ENCODE results near the gene STXBP6. TPM values are rescaled to one million over a fixed set of nuclear protein-coding genes. Genes with fewer than 3 reads are reported as not detected.

STXBP6 gene
- total and polyA plus RNA-seq, 10 of the 15 experiments (the other 5 are each of a cell fraction or from before 2014, with no cell fraction given) = 1.2 to 47.3 (median 1.9) TPM

GRCh38 chr14:24990773-24991172, 59.2 kb downstream of the STXBP6 start:
- intact Hi-C loops (cut with micrococcal nuclease; ENCODE audit: unreplicated experiment) (loop anchor here (5.0 kb wide), 1 partner anchor 183 kb away; no protein-coding TSS in a partner anchor), in situ Hi-C loops (cut with MboI) (no loop called here)
- no peak overlapping the region for H3K4me2 ChIP-seq (ENCODE audit: control insufficient read depth, insufficient read depth)
- H2AFZ ChIP-seq (ENCODE audit: control insufficient read depth, low read depth, low read length) = no peak overlapping the region
- H3K4me1 ChIP-seq (ENCODE audit: control insufficient read depth, insufficient read depth, low read length) = no peaks in the 10 kb centered on the region; the same call in 1 of the 2 replicates
- DNase-seq (ENCODE audit: low read depth, low spot score) = no peak
- no peaks in the 10 kb centered on the region for H3K27me3 ChIP-seq (replicated peaks in 1 of 2; ENCODE audit: control insufficient read depth in 2 of 2, insufficient read depth in 2 of 2, low read length in 1 of 2)
- FAIRE-seq = no peak
- TF ChIP-seq DPF2 (IDR thresholded peaks at IDR 0.05) = no peak
- no peak for TF ChIP-seq NRF1 (conservative IDR thresholded peaks at IDR 0.05; ENCODE audit: low read depth, low read length)
- no peak for TF ChIP-seq MYC (IDR thresholded peaks at IDR 0.05; ENCODE audit: insufficient read depth, insufficient read length, insufficient replicate concordance, low read length, severe bottlenecking)
- TF ChIP-seq MYB (IDR thresholded peaks at IDR 0.05; ENCODE audit: borderline replicate concordance, low read depth, low read length) = no peak
- TF ChIP-seq POLR2AphosphoS5 (IDR thresholded peaks at IDR 0.05; ENCODE audit: low read length) = no peak
- no peak for TF ChIP-seq REST (IDR thresholded peaks at IDR 0.05; ENCODE audit: low read depth, low read length)
- no peak for TF ChIP-seq HSF1 (IDR thresholded peaks at IDR 0.05; ENCODE audit: low read depth, low read length)
- TF ChIP-seq ZZZ3 (IDR thresholded peaks at IDR 0.05; ENCODE audit: control insufficient read depth, insufficient read length, low read depth) = no peak
- TF ChIP-seq PML (IDR thresholded peaks at IDR 0.05; ENCODE audit: low read length) = no peak
- no peak for TF ChIP-seq ESRRA (IDR thresholded peaks at IDR 0.05; ENCODE audit: low read length)
- no peak for TF ChIP-seq PBX3 (IDR thresholded peaks at IDR 0.05; ENCODE audit: insufficient replicate concordance, low read depth, low read length)
- TF ChIP-seq POU2F2 (IDR thresholded peaks at IDR 0.05; ENCODE audit: borderline replicate concordance, low read depth, low read length) = no peak
- TF ChIP-seq POLR2A (IDR thresholded peaks at IDR 0.05; ENCODE audit: low read depth, low read length) = no peak
- TF ChIP-seq BCL11A (IDR thresholded peaks at IDR 0.05; ENCODE audit: low read depth, low read length) = no peak
- no peak for TF ChIP-seq ELK1 (IDR thresholded peaks at IDR 0.05; ENCODE audit: low read depth, low read length)
- no peak for TF ChIP-seq SMC3 (IDR thresholded peaks at IDR 0.05; ENCODE audit: borderline replicate concordance, low read length)
- TF ChIP-seq CREB1 (IDR thresholded peaks at IDR 0.05; ENCODE audit: low read depth) = no peak
- TF ChIP-seq SMARCA5 (IDR thresholded peaks at IDR 0.05) = no peak
- ChIA-PET RAD21 (ENCODE audit: unreplicated experiment) (interaction anchor here (1.0 to 1.1 kb wide), 2 partner anchors 9 to 36 kb away, joined by 3 read pairs; no protein-coding TSS in a partner anchor), SMC1A (ENCODE audit: uncharacterized antibody, unreplicated experiment) (interaction anchor here (0.6 to 9.6 kb wide), 13 partner anchors 11 to 281 kb away, joined by 3 to 116 read pairs (median 4); no protein-coding TSS in a partner anchor), POLR2A (interaction anchor here (0.6 to 0.9 kb wide), 6 partner anchors 16 to 142 kb away, joined by 3 to 7 read pairs (median 3); no protein-coding TSS in a partner anchor), CTCF (interaction anchor here (1.4 to 6.8 kb wide), 4 partner anchors 11 to 184 kb away, joined by 4 to 79 read pairs (median 7); no protein-coding TSS in a partner anchor)
- no peak overlapping the region for H3K4me3 ChIP-seq
- H3K36me3 ChIP-seq (ENCODE audit: control insufficient read depth in 2 of 2, insufficient read depth in 2 of 2, low read length in 1 of 2) = no peaks in the 10 kb centered on the region
- no peak overlapping the region for H3K27ac ChIP-seq (ENCODE audit: control insufficient read depth, insufficient read depth)
- H3K9me3 ChIP-seq (replicated peaks; ENCODE audit: control insufficient read depth, insufficient read depth, low read length) = no peaks in the 10 kb centered on the region
- ATAC-seq = no peak
- no peaks in the 10 kb centered on the region for H3K79me2 ChIP-seq (ENCODE audit: control insufficient read depth, insufficient read depth, low read length)
- H4K20me1 ChIP-seq (ENCODE audit: control insufficient read depth, insufficient read depth) = no peaks in the 10 kb centered on the region
- H3K9ac ChIP-seq (ENCODE audit: control insufficient read depth, insufficient read depth, low read length) = no peak overlapping the region
- BruUV-seq (replicated peaks) = no TSS peak
